Measurements from ENCODE around the gene ABCA1. TPM values are rescaled to one million over a fixed set of nuclear protein-coding genes. Genes with fewer than 3 reads are reported as not detected.
A peak's percentile ranks its signal among the peaks of the same experiment; 100 is the strongest.

ABCA1 gene
- total and polyA plus RNA-seq, 2 donors (not counting 1 experiment from before 2014, with no cell fraction given): 11.5 to 60.4 TPM

GRCh38 chr9:104950838-104951237 lies 22.9 kb upstream of the ABCA1 start:
- Histone ChIP-seq H3K4me3 (replicated peaks in 1 of 4; ENCODE audit: control extremely low read depth in 1 of 4, insufficient read depth in 1 of 4, low read depth in 3 of 4, low read length in 4 of 4) (no peak overlapping the region), H2AFZ (ENCODE audit: low read length) (no peak overlapping the region), H3K79me2 (ENCODE audit: control insufficient read depth, insufficient read depth, low read length) (no peaks in the 10 kb centered on the region), H3K36me3 (ENCODE audit: control insufficient read depth, insufficient read depth, low read length) (no peaks in the 10 kb centered on the region), H3K9ac (ENCODE audit: insufficient read depth, low read length) (no peak overlapping the region), H3K9me3 (ENCODE audit: control insufficient read depth, insufficient read depth, low read depth, low read length) (no peaks in the 10 kb centered on the region), H4K20me1 (ENCODE audit: control insufficient read depth, extremely low read depth, insufficient read depth, low read length) (no peaks in the 10 kb centered on the region), H3K4me1 (ENCODE audit: control insufficient read depth, extremely low read depth, insufficient read depth, low read length) (no peaks in the 10 kb centered on the region), H3K4me2 (ENCODE audit: extremely low read depth, insufficient read depth, low read length) (no peak overlapping the region), H3K27me3 (ENCODE audit: control insufficient read depth, insufficient read depth, low read length) (no peaks in the 10 kb centered on the region), H3K27ac (ENCODE audit: insufficient read depth, low read length) (no peak overlapping the region)
- peak in 1 of 2 donors; percentile 32 for DNase-seq (ENCODE audit: low read depth in 2 of 2)
- TF ChIP-seq EZH2 (IDR thresholded peaks at IDR 0.05; ENCODE audit: low read length, missing control alignments): no peak
- no peak for TF ChIP-seq CTCF (conservative IDR thresholded peaks at IDR 0.05 in 1 of 2, IDR thresholded peaks at IDR 0.05 in 1 of 2; ENCODE audit: low read depth in 1 of 2, low read length in 2 of 2)

DNA sequence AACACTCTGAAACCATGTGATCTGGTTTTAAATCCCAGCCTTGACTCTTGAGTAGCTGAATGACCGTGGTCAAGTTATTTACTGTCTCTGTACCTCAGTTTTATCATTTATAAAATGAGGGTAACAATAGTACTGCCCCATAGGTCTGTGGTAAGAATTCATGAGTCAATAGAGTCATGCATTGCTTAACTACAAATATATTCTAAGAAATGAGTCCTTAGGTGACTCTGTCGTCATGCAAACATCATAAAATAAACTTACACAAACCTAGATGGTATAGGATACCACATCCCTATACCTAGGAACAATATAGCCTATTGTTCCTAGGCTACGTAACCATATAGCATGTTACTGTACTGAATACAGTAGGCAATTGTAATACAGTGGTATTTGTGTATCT lies 20.3 kb upstream of the ABCA1 start:
- no peak for DNase-seq (ENCODE audit: low read depth in 2 of 2)
- Histone ChIP-seq H3K79me2 (ENCODE audit: control insufficient read depth, insufficient read depth, low read length) (no peaks in the 10 kb centered on the region), H3K9ac (ENCODE audit: insufficient read depth, low read length) (no peak overlapping the region), H4K20me1 (ENCODE audit: control insufficient read depth, extremely low read depth, insufficient read depth, low read length) (no peaks in the 10 kb centered on the region), H3K36me3 (ENCODE audit: control insufficient read depth, insufficient read depth, low read length) (no peaks in the 10 kb centered on the region), H2AFZ (ENCODE audit: low read length) (no peak overlapping the region), H3K4me3 (replicated peaks in 1 of 4; ENCODE audit: control extremely low read depth in 1 of 4, insufficient read depth in 1 of 4, low read depth in 3 of 4, low read length in 4 of 4) (no peak overlapping the region), H3K27ac (ENCODE audit: insufficient read depth, low read length) (no peak overlapping the region), H3K27me3 (ENCODE audit: control insufficient read depth, insufficient read depth, low read length) (no peaks in the 10 kb centered on the region), H3K9me3 (ENCODE audit: control insufficient read depth, insufficient read depth, low read depth, low read length) (no peaks in the 10 kb centered on the region), H3K4me1 (ENCODE audit: control insufficient read depth, extremely low read depth, insufficient read depth, low read length) (no peaks in the 10 kb centered on the region), H3K4me2 (ENCODE audit: extremely low read depth, insufficient read depth, low read length) (no peak overlapping the region)
- no peak for TF ChIP-seq EZH2 (IDR thresholded peaks at IDR 0.05; ENCODE audit: low read length, missing control alignments)
- TF ChIP-seq CTCF (conservative IDR thresholded peaks at IDR 0.05 in 1 of 2, IDR thresholded peaks at IDR 0.05 in 1 of 2; ENCODE audit: low read depth in 1 of 2, low read length in 2 of 2): no peak

GRCh38 chr9:104944871-104945270 lies 16.9 kb upstream of the ABCA1 start:
- Histone ChIP-seq H3K4me2 (ENCODE audit: extremely low read depth, insufficient read depth, low read length) (no peak overlapping the region), H4K20me1 (ENCODE audit: control insufficient read depth, extremely low read depth, insufficient read depth, low read length) (no peaks in the 10 kb centered on the region), H3K9me3 (ENCODE audit: control insufficient read depth, insufficient read depth, low read depth, low read length) (no peaks in the 10 kb centered on the region), H3K27me3 (ENCODE audit: control insufficient read depth, insufficient read depth, low read length) (no peaks in the 10 kb centered on the region), H3K79me2 (ENCODE audit: control insufficient read depth, insufficient read depth, low read length) (no peaks in the 10 kb centered on the region), H3K4me3 (replicated peaks in 1 of 4; ENCODE audit: control extremely low read depth in 1 of 4, insufficient read depth in 1 of 4, low read depth in 3 of 4, low read length in 4 of 4) (no peak overlapping the region), H3K4me1 (ENCODE audit: control insufficient read depth, extremely low read depth, insufficient read depth, low read length) (no peaks in the 10 kb centered on the region), H3K36me3 (ENCODE audit: control insufficient read depth, insufficient read depth, low read length) (no peaks in the 10 kb centered on the region), H3K27ac (ENCODE audit: insufficient read depth, low read length) (no peak overlapping the region), H3K9ac (ENCODE audit: insufficient read depth, low read length) (no peak overlapping the region), H2AFZ (ENCODE audit: low read length) (no peak overlapping the region)
- TF ChIP-seq EZH2 (IDR thresholded peaks at IDR 0.05; ENCODE audit: low read length, missing control alignments) (no peak), CTCF (conservative IDR thresholded peaks at IDR 0.05 in 1 of 2, IDR thresholded peaks at IDR 0.05 in 1 of 2; ENCODE audit: low read depth in 1 of 2, low read length in 2 of 2) (no peak)
- DNase-seq (ENCODE audit: low read depth in 2 of 2): no peak

All from fibroblast of lung (primary cell).